Testis (tissue), 3 donors: ENCODE results near the gene IAPP. TPM values are rescaled to one million over a fixed set of nuclear protein-coding genes. Genes with fewer than 3 reads are reported as not detected.
"Not testable (repeated sequence)": the region's sequence is repeated elsewhere in the genome, so short reads cannot be mapped to it uniquely, and the experiment has no call there.

Source experiments
- DNase-seq: peaks from one replicate; pipeline ENCODE4 v3.0.0-alpha.2; 2019
- H3K27ac ChIP-seq, 2 donors: fragments of 200-600 bp; sonication (generic); one replicate each; pipeline ENCODE4 v1.5.1; 2019
- H3K27me3 ChIP-seq: fragments of 200-600 bp; sonication (generic); one replicate; pipeline ENCODE4 v1.5.1; 2019
- H3K36me3 ChIP-seq: fragments of 200-600 bp; sonication (generic); one replicate; pipeline ENCODE4 v1.5.1; 2017; ENCODE audit warnings: low read depth; ENCODE audit errors: missing control alignments
- H3K4me1 ChIP-seq: fragments of 200-600 bp; sonication (generic); one replicate; pipeline ENCODE4 v1.5.1; 2019
- H3K4me3 ChIP-seq, 2 donors: fragments of 200-600 bp; sonication (generic); one replicate each; pipeline ENCODE4 v1.5.1; 2017 to 2019
- H3K9me3 ChIP-seq: fragments of 200-600 bp; sonication (generic); one replicate; pipeline ENCODE4 v1.5.1; 2017
- POLR2A ChIP-seq: fragments of 450-650 bp; IDR thresholded peaks from one replicate; pipeline ENCODE4 v1.6.1; 2017; ENCODE audit warnings: antibody characterized with exemption, mild to moderate bottlenecking, moderate library complexity
- WGBS, 2 donors: methylation state at CpG; one replicate each; pipeline ENCODE4 v1.1.5; 2018; 5-methylcytosine and 5-hydroxymethylcytosine counted together
- intact Hi-C: fragments of 100-400 bp; cut with DNase I; formaldehyde crosslinking; loops from one replicate; pipeline ENCODE4 v1.15.1; 2023; ENCODE audit warnings: low total_unique reads
- polyA plus RNA-seq: library from polyadenylated mRNA; stranded (reverse); fragments of 350-450 nt; fragmentation: Illumina TruSeq; extraction: RNeasy Lipid Tissue Mini Kit (QIAGEN cat#74804); gene quantifications from one replicate; pipeline ENCODE4 v1.2.3, GENCODE V29; 2014; ENCODE audit warnings: low read depth, low replicate concordance; ENCODE audit not compliant: insufficient read depth
- total RNA-seq, 2 donors: library from RNA; depleted of rRNA; stranded (reverse); fragments of >200 nt; gene quantifications; one replicate each; pipeline ENCODE4 v1.2.3, GENCODE V29; 2016
- TF ChIP-seq, protein P1 (sequence below), 3 experiments: fragments of 450-650 bp in 2 of 3; fragments of 200-600 bp in 1 of 3; sonication (generic) in 1 of 3; IDR thresholded peaks; one replicate each; pipeline ENCODE4 v1.5.1; 2016 to 2019; ENCODE audit warnings: antibody characterized with exemption in 3 of 3, mild to moderate bottlenecking in 2 of 3, moderate library complexity in 1 of 3

IAPP gene
- total and polyA plus RNA-seq, 3 donors from 2014 or later: 5.7 TPM; not detected in 2

DNA sequence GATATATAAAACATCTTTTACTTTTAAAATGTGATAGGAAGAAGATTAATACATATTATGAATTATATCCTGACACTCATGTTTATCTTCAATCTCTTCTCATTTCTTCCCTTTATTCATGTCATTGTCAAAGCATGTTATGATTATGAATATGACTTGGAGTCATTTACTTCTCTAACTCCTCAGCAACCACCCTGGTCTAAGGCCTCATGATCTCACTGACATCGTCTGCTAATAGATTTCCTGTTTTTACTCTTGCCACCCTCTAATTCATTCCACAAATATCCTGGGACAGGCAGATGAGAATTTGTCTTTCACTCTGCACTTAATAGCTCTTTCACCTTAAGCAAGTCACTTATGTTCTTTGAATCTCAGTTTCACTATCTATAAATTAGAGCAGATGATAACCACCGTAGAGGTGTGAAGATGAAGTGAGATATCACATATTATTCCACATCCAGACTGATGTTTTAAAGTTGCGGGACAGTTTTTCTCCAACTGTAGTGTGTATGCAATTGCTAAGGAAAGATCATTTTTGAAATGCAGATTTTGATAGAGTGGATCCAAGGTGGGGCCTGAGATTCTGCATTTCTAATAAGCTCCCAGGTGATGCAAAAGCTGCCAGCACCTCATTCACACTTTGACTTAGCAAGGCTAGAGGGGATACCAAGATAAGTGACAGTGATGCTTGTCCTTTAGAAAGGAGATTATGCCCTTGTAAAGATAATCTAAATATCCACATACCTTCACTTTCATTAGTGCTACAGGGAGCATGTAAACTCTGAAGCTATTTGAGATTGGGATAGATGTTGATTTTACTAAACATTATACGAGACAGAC, 3.3 kb upstream of the IAPP start:
- TF ChIP-seq POLR2A: no peak
- TF ChIP-seq, protein P1, sequence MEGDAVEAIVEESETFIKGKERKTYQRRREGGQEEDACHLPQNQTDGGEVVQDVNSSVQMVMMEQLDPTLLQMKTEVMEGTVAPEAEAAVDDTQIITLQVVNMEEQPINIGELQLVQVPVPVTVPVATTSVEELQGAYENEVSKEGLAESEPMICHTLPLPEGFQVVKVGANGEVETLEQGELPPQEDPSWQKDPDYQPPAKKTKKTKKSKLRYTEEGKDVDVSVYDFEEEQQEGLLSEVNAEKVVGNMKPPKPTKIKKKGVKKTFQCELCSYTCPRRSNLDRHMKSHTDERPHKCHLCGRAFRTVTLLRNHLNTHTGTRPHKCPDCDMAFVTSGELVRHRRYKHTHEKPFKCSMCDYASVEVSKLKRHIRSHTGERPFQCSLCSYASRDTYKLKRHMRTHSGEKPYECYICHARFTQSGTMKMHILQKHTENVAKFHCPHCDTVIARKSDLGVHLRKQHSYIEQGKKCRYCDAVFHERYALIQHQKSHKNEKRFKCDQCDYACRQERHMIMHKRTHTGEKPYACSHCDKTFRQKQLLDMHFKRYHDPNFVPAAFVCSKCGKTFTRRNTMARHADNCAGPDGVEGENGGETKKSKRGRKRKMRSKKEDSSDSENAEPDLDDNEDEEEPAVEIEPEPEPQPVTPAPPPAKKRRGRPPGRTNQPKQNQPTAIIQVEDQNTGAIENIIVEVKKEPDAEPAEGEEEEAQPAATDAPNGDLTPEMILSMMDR (IDR thresholded peaks at IDR 0.05): no peak
- intact Hi-C loops: no loop called here
- Histone ChIP-seq H3K4me1 (no peaks in the 10 kb centered on the region), H3K4me3 (no peak overlapping the region), H3K27ac (no peak overlapping the region), H3K36me3 (no peaks in the 10 kb centered on the region), H3K27me3 (no peaks in the 10 kb centered on the region), H3K9me3 (no peaks in the 10 kb centered on the region)
- WGBS, 2 donors: 65 to 70% methylated on average over 4 of the region's 4 CpGs
- DNase-seq: no peak

DNA sequence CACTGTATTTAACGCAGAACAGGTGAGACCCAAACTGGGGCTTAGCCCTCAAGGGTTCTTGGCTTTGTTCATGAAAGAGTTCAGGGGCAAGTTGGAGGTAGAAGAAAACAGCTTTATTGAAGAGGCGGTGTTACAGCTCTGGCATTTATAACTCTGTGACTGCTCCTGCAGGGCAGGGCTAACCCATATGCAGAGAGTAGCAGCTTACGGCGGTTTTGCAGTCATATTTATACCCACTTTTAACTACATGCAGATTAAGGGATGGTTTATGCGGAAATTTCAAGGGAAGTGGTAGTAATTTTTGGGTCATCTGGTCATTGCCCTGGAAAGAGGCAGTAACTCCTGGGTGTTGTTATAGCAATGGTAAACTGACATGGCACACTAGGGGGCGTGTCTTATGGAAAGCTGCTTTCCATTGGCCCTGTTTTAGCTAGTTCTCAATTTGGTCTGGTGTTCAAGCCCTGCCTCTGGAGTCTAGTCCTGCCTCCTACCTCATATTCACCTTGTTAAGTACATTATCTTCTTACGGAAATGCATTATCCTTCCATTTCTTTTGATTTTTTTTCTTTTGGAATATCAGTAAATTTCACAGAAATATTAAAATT, 1.8 kb upstream of the IAPP start:
- no peaks in the 10 kb centered on the region for H3K9me3 ChIP-seq
- H3K4me3 ChIP-seq: no peak overlapping the region
- H3K4me1 ChIP-seq: no peaks in the 10 kb centered on the region
- H3K27ac ChIP-seq: no peak overlapping the region
- H3K27me3 ChIP-seq: no peaks in the 10 kb centered on the region
- no peak for TF ChIP-seq POLR2A
- TF ChIP-seq, protein P1 (IDR thresholded peaks at IDR 0.05): no peak
- H3K36me3 ChIP-seq: no peaks in the 10 kb centered on the region
- WGBS, 2 donors: 91 to 93% methylated on average over 7 of the region's 7 CpGs
- intact Hi-C loops: no loop called here
- no peak for DNase-seq

DNA sequence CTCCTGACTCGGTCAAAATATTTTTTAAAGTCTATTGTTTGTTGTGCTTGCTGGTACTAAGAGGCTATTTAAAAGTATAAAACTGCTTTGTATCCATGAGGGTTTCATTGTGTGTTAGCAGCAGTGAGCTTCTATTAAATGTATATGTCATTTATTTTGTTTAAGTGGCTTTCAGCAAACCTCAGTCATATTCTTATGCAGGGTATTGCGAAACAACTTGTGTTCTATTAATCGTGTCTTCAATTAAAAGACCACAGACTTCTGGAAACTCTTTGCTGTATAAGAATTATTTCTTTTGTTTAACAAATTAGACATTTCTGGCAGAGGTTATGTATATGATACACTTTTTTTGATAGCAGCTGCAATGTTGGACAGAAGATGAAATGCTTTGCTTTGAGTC, 6.5 kb downstream of the IAPP start:
- Histone ChIP-seq H3K27ac (no peak overlapping the region), H3K4me3 (no peak overlapping the region), H3K4me1 (no peaks in the 10 kb centered on the region), H3K27me3 (no peaks in the 10 kb centered on the region), H3K9me3 (no peaks in the 10 kb centered on the region), H3K36me3 (no peaks in the 10 kb centered on the region)
- TF ChIP-seq, protein P1 (IDR thresholded peaks at IDR 0.05): no peak
- TF ChIP-seq POLR2A: no peak
- 90 to 92% methylated on average over 3 of the region's 3 CpGs for WGBS, 2 donors
- no peak for DNase-seq
- intact Hi-C loops: no loop called here

DNA sequence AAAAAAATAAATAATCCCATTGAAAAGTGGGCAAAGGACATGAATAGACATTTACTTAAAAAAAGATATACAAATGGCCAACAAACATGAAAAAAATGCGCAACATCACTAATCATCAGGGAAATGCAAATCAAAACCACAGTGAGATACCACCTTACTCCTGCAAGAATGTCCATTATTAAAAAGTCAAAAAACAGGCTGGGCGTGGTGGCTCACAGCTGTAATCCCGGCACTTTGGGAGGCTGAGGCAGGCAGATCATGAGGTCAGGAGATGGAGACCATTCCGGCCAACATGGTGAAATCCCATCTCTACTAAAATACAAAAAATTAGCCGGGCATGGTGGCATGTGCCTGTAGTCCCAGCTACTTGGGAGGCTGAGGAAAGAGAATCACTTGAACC, 8.6 kb downstream of the IAPP start:
- H3K36me3 ChIP-seq, H3K27me3 ChIP-seq, intact Hi-C loops, H3K27ac ChIP-seq, H3K4me1 ChIP-seq, H3K9me3 ChIP-seq, DNase-seq, H3K4me3 ChIP-seq: not testable (repeated sequence)
- 93 to 95% methylated on average over 5 of the region's 5 CpGs for WGBS, 2 donors

DNA sequence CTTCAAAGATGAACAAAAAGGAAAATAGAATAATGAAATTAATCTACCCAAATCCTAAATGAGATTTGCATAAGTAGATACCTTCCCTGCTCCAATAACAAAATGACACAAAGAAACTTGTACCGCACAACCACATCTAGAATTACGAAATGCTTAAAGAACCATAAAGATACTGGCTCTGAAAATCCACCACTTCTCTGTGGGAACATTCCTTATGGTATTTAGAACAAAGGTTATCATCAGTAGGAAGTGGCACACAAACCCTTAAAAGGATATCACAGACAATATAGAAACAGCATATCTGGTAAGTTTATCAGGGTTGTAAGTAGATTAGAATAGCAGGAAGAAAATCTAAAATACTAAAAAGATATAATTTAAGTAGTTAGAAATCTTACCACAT, 11.6 kb downstream of the IAPP start:
- Histone ChIP-seq H3K9me3 (no peaks in the 10 kb centered on the region), H3K4me1 (no peaks in the 10 kb centered on the region), H3K27ac (no peak overlapping the region), H3K27me3 (no peaks in the 10 kb centered on the region), H3K4me3 (no peak overlapping the region), H3K36me3 (no peaks in the 10 kb centered on the region)
- DNase-seq: no peak
- TF ChIP-seq, protein P1 (IDR thresholded peaks at IDR 0.05): no peak
- no peak for TF ChIP-seq POLR2A
- intact Hi-C loops: no loop called here
- WGBS, 2 donors: 67 to 75% methylated on average over 2 of the region's 2 CpGs
